GM18909 (cell line): ENCODE results near the gene ANAPC5.

Experiments
- ATAC-seq: cut with Tn5 transposase; IDR thresholded peaks from one replicate; pipeline ENCODE4 v1.9.1; 2021; ENCODE audit warnings: mild to moderate bottlenecking; ENCODE audit not compliant: unreplicated experiment, poor library complexity

Gene ANAPC5

GRCh38 chr12:121371404-121371803, 19.2 kb upstream of the ANAPC5 start:
- no peak for ATAC-seq

- no peak for ATAC-seq
These were observed 13.8 kb upstream of the ANAPC5 start for GRCh38 chr12:121366063-121366459.

GRCh38 chr12:121365416-121366062, 13.3 kb upstream of the ANAPC5 start:
- no peak for ATAC-seq

GRCh38 chr12:121364683-121365121, 12.5 kb upstream of the ANAPC5 start:
- ATAC-seq = no peak

GRCh38 chr12:121358073-121358472, 5.9 kb upstream of the ANAPC5 start:
- no peak for ATAC-seq

GRCh38 chr12:121357331-121357730, 5.1 kb upstream of the ANAPC5 start:
- no peak for ATAC-seq

- no peak for ATAC-seq
These were observed 4.4 kb upstream of the ANAPC5 start for GRCh38 chr12:121356657-121357056.

- ATAC-seq = no peak
These were observed 3.6 kb upstream of the ANAPC5 start for GRCh38 chr12:121355818-121356217.

- no peak for ATAC-seq
These were observed 439 bp upstream of the ANAPC5 start for GRCh38 chr12:121352682-121353018.

GRCh38 chr12:121346747-121347146, 5.5 kb downstream of the ANAPC5 start:
- no peak for ATAC-seq

- no peak for ATAC-seq
These were observed 6.9 kb downstream of the ANAPC5 start for GRCh38 chr12:121345151-121345815.

- ATAC-seq = no peak
These were observed 7.7 kb downstream of the ANAPC5 start for GRCh38 chr12:121344506-121344905.

- no peak for ATAC-seq
These were observed 14.8 kb downstream of the ANAPC5 start for GRCh38 chr12:121337416-121337815.

- no peak for ATAC-seq
These were observed 17.5 kb downstream of the ANAPC5 start for GRCh38 chr12:121334513-121335343.

- no peak for ATAC-seq
These were observed 18.5 kb downstream of the ANAPC5 start for GRCh38 chr12:121333747-121334146.

- no peak for ATAC-seq
These were observed 21.0 kb downstream of the ANAPC5 start for GRCh38 chr12:121331248-121331647.

GRCh38 chr12:121330692-121331091, 21.5 kb downstream of the ANAPC5 start:
- no peak for ATAC-seq

GRCh38 chr12:121330195-121330594, 22.0 kb downstream of the ANAPC5 start:
- no peak for ATAC-seq

- no peak for ATAC-seq
These were observed 23.6 kb downstream of the ANAPC5 start for GRCh38 chr12:121328620-121329019.

GRCh38 chr12:121326996-121327674, 25.1 kb downstream of the ANAPC5 start:
- no peak for ATAC-seq

- ATAC-seq = no peak
These were observed 26.3 kb downstream of the ANAPC5 start for GRCh38 chr12:121325922-121326396.
